AG04450 (cell line): ENCODE measurements around the gene PCGF1. TPM values are rescaled to one million over a fixed set of nuclear protein-coding genes. Genes with fewer than 3 reads are reported as not detected.
"Not testable (repeated sequence)": the region's sequence is repeated elsewhere in the genome, so short reads cannot be mapped to it uniquely, and the experiment has no call there.

ENCODE experiments used
- CTCF ChIA-PET: fragments of 300-600, 350-600 bp; formaldehyde crosslinking; extraction: SDS; loops from one replicate; lab custom pipeline; 2022; ENCODE audit warnings: antibody characterized with exemption, inconsistent platforms; lab: Charles Lee
- POLR2A ChIA-PET: fragments of 350-600 bp; formaldehyde crosslinking; extraction: SDS; loops from one replicate; lab custom pipeline; 2021; ENCODE audit warnings: antibody characterized with exemption, inconsistent platforms; lab: Yijun Ruan, JAX
- DNase-seq: peaks from one replicate; pipeline ENCODE4 v3.0.0-alpha.2; 2011; ENCODE audit warnings: low read depth, low spot score
- H3K27ac ChIP-seq: one replicate; pipeline ENCODE4 v1.5.1; 2012; ENCODE audit warnings: low read depth, low read length, control low read depth
- H3K27me3 ChIP-seq: one replicate; pipeline ENCODE4 v1.6.0; 2012; ENCODE audit warnings: low read length; ENCODE audit not compliant: control insufficient read depth, insufficient read depth
- H3K4me3 ChIP-seq: 2 replicates; pipeline ENCODE4 v1.5.1; 2011; ENCODE audit warnings: mild to moderate bottlenecking, low read depth, low read length, control low read depth
- H3K9me3 ChIP-seq: 2 replicates; pipeline ENCODE4 v1.5.1; 2012; ENCODE audit warnings: low read length; ENCODE audit not compliant: control insufficient read depth, insufficient read depth
- polyA plus RNA-seq: library from polyadenylated mRNA; depleted of rRNA; stranded (reverse); fragments of >200 nt; gene quantifications from 2 replicates; pipeline ENCODE4 v1.2.3, GENCODE V29; 2011
- TF ChIP-seq, protein P1 (sequence below): IDR thresholded peaks from 2 replicates; pipeline ENCODE4 v1.5.1; 2011; ENCODE audit warnings: low read depth, low read length, control low read depth, inconsistent platforms

PCGF1 gene
- polyA plus RNA-seq, 1 experiment: 20.9 TPM

- TF ChIP-seq, protein P1, sequence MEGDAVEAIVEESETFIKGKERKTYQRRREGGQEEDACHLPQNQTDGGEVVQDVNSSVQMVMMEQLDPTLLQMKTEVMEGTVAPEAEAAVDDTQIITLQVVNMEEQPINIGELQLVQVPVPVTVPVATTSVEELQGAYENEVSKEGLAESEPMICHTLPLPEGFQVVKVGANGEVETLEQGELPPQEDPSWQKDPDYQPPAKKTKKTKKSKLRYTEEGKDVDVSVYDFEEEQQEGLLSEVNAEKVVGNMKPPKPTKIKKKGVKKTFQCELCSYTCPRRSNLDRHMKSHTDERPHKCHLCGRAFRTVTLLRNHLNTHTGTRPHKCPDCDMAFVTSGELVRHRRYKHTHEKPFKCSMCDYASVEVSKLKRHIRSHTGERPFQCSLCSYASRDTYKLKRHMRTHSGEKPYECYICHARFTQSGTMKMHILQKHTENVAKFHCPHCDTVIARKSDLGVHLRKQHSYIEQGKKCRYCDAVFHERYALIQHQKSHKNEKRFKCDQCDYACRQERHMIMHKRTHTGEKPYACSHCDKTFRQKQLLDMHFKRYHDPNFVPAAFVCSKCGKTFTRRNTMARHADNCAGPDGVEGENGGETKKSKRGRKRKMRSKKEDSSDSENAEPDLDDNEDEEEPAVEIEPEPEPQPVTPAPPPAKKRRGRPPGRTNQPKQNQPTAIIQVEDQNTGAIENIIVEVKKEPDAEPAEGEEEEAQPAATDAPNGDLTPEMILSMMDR: no peak
- CTCF ChIA-PET: interaction anchor here (12.6 kb wide), 1 partner anchor 97 kb away, joined by 174 read pairs; no protein-coding TSS in a partner anchor
- Histone ChIP-seq H3K9me3 (no peaks in the 10 kb centered on the region), H3K4me3 (no peak overlapping the region), H3K27ac (no peak overlapping the region), H3K27me3 (no peaks in the 10 kb centered on the region)
- DNase-seq: no peak
- POLR2A ChIA-PET: no interaction called here
These were observed 17.6 kb downstream of the PCGF1 start for GRCh38 chr2:74489906-74490305.

DNA sequence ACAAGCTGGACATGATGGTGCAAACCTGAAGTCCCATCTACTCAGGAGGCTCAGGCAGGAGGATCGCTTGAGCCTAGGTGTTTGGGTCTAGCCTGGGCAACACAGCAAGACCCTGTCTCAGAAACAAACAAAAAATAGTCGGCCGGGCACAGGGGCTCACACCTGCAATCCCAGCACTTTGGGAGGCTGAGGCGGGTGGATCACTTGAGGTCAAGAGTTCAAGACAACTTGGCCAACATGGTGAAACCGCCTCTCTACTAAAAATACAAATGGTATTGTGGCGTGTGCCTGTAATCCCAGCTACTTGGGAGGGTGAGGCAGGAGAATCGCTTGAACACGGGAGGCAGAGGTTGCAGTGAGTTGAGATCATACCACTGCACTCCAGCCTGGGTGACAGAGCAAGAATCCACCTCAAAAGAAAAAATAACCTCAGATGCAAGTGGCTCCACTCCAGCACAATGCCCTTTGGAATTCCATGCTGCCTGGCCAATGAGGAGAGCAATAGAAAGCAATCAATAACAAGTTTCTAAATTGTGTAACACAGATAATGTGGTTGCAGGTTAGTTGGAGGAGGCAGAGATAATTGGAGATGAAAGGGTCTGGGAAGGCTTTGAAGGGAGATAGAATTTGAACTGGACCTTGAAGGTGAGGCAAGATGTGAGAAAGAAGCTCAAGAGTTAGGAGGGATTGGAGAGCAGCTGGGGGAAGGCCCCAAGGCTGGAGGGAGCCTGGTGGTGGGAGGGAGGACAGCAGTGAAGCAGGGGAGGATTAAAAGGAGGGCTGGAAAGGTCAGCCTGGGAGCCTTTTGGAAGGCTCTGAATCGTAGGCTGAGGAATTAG lies 18.6 kb downstream of the PCGF1 start:
- no peak overlapping the region for H3K27ac ChIP-seq
- POLR2A ChIA-PET: interaction anchor here (1.0 kb wide), 1 partner anchor 15 kb away, joined by 3 read pairs; no protein-coding TSS in a partner anchor

DNA sequence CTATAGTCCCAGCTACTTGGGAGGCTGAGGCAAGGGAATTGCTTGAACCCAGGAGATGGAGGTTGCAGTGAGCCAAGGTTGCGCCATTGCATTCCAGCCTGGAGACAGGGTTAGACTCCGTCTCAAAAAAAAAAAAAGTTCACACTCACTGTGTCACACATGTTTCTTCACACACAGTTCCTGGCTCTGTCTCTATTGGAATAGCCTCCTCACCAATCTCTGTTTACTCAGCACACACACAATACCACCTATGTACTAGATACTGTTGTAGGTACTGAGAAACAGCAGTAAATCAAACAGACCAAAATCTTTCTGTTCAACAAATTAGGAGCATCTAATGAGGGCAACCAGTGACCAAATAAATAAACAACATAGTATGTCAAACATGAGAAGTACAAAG lies 21.4 kb downstream of the PCGF1 start:
- CTCF ChIA-PET: interaction anchor here (12.6 kb wide), 1 partner anchor 101 kb away, joined by 174 read pairs; no protein-coding TSS in a partner anchor
- TF ChIP-seq, protein P1: no peak
- no peak for DNase-seq
- H3K4me3 ChIP-seq: no peak overlapping the region
- H3K9me3 ChIP-seq: no peaks in the 10 kb centered on the region; the same call in 1 of the 2 replicates
- H3K27ac ChIP-seq: no peak overlapping the region
- POLR2A ChIA-PET: no interaction called here
- no peaks in the 10 kb centered on the region for H3K27me3 ChIP-seq

More for the DNA sequence above, 18.6 kb downstream of the PCGF1 start:
- CTCF ChIA-PET: interaction anchor here (12.6 kb wide), 1 partner anchor 98 kb away, joined by 174 read pairs; no protein-coding TSS in a partner anchor
- no peak for DNase-seq
- TF ChIP-seq, protein P1: no peak
- no peaks in the 10 kb centered on the region for H3K27me3 ChIP-seq
- H3K4me3 ChIP-seq: no peak overlapping the region
- no peaks in the 10 kb centered on the region for H3K9me3 ChIP-seq

GRCh38 chr2:74483675-74484164 lies 23.8 kb downstream of the PCGF1 start:
- H3K4me3 ChIP-seq: peak overlapping the region; percentile 99
- ChIA-PET CTCF (interaction anchor here (0.7 to 12.6 kb wide), 12 partner anchors 10 to 306 kb away, joined by 3 to 174 read pairs (median 6); partner anchors contain the start of genes AUP1, HTRA2 and MRPL53), POLR2A (interaction anchor here (0.8 to 2.8 kb wide), 4 partner anchors 29 to 100 kb away, joined by 3 to 16 read pairs (median 10); partner anchors contain the start of genes AUP1, HTRA2 and INO80B)
- not testable (repeated sequence) for H3K27me3 ChIP-seq, H3K9me3 ChIP-seq, H3K27ac ChIP-seq, DNase-seq

GRCh38 chr2:74482801-74483674 lies 24.5 kb downstream of the PCGF1 start, which contains the start of the genes CCDC142 and TTC31:
CCDC142 (minus strand) TSS chr2:74482998; CDS start chr2:74482837, 161 bp downstream.
TTC31 (plus strand) TSS chr2:74483081; CDS start chr2:74483096, 15 bp downstream.
- H3K9me3 ChIP-seq: no peaks in the 10 kb centered on the region; the same call in 1 of the 2 replicates
- DNase-seq: peak; percentile 83
- H3K4me3 ChIP-seq: peak within 1 kb of the TSS; percentile 99
- ChIA-PET POLR2A (interaction anchor here (0.6 to 2.8 kb wide), 9 partner anchors 10 to 101 kb away, joined by 3 to 16 read pairs (median 6); partner anchors contain the start of genes AUP1, HTRA2, INO80B and LOXL3), CTCF (interaction anchor here (0.6 to 12.6 kb wide), 13 partner anchors 9 to 395 kb away, joined by 3 to 174 read pairs (median 5); partner anchors contain the start of genes AUP1, HTRA2 and MRPL53)
- no peaks in the 10 kb centered on the region for H3K27me3 ChIP-seq
- peak within 1 kb of the TSS; percentile 70 for H3K27ac ChIP-seq
- TF ChIP-seq, protein P1: peak; percentile 90
